Adrenal gland (tissue), 12 donors: Measurements from ENCODE around the gene KIRREL3. TPM values are rescaled to one million over a fixed set of nuclear protein-coding genes. Genes with fewer than 3 reads are reported as not detected.

Source experiments
- DNase-seq, 7 donors: peaks; one replicate each; pipeline ENCODE4 v3.0.0-alpha.2; 2019 to 2020
- H3K27ac ChIP-seq, 5 donors: fragments of 200-600 bp; sonication (generic) in 4 of 5; 1 replicate in 3 of 5; 2 replicates in 2 of 5; pipeline versions ENCODE4 v1.5.1 to v1.8.0; 2016 to 2020; ENCODE audit warnings: mild to moderate bottlenecking in 1 of 5
- H3K27me3 ChIP-seq: fragments of 200-600 bp; 2 replicates; pipeline ENCODE4 v1.8.0; 2021
- H3K36me3 ChIP-seq, 2 donors: fragments of 200-600 bp; replicated peaks in 1 of 2; 1 replicate in 1 of 2; 2 replicates in 1 of 2; pipeline versions ENCODE4 v1.5.1 to v1.8.0; 2018 to 2022
- H3K4me1 ChIP-seq, 2 donors: fragments of 200-600 bp; replicated peaks in 1 of 2; 1 replicate in 1 of 2; 2 replicates in 1 of 2; pipeline versions ENCODE4 v1.5.1 to v1.8.0; 2018 to 2021
- H3K4me3 ChIP-seq, 4 donors: fragments of 200-600 bp; sonication (generic) in 3 of 4; one replicate each; pipeline ENCODE4 v1.5.1; 2016 to 2018
- H3K9me3 ChIP-seq, 3 donors: fragments of 200-600 bp; sonication (generic) in 1 of 3; replicated peaks in 1 of 3; 1 replicate in 2 of 3; 2 replicates in 1 of 3; pipeline versions ENCODE4 v1.5.1 to v1.8.0; 2016 to 2021
- CTCF ChIP-seq, 6 experiments: fragments of 450-650 bp in 4 of 6; fragments of 200-600 bp in 2 of 6; sonication (generic) in 1 of 6; IDR thresholded peaks; 1 replicate in 5 of 6; 2 replicates in 1 of 6; pipeline versions ENCODE4 v1.5.1 to v1.8.0; 2016 to 2021; ENCODE audit warnings: antibody characterized with exemption in 6 of 6, mild to moderate bottlenecking in 2 of 6, moderate library complexity in 1 of 6
- POLR2A ChIP-seq, 2 donors: fragments of 450-650 bp; IDR thresholded peaks; one replicate each; pipeline ENCODE4 v1.6.1; 2017; ENCODE audit warnings: antibody characterized with exemption in 2 of 2, mild to moderate bottlenecking in 2 of 2, moderate library complexity in 1 of 2
- WGBS, 4 donors: extraction: QIAGEN DNeasy Blood & Tissue Kit in 2 of 4; methylation state at CpG; one replicate each; pipeline versions ENCODE4 v1.1.5 to v1.1.7; 2013 to 2017; 5-methylcytosine and 5-hydroxymethylcytosine counted together
- intact Hi-C, 2 donors: fragments of 100-400 bp; cut with DNase I; formaldehyde crosslinking; loops; one replicate each; pipeline versions ENCODE4 v1.14.1 to v1.15.0; 2022 to 2023
- polyA plus RNA-seq, 3 donors: library from polyadenylated mRNA; stranded (reverse); fragments of 200-250 nt in 2 of 3; fragments of 350-450 nt in 1 of 3; fragmentation: Illumina TruSeq in 1 of 3; extraction: RNeasy Lipid Tissue Mini Kit (QIAGEN cat#74804) in 1 of 3; gene quantifications; one replicate each; pipeline ENCODE4 v1.2.3, GENCODE V29; 2013 to 2014
- total RNA-seq, 9 donors: library from RNA; depleted of rRNA in 4 of 9; stranded (reverse); fragments of >200 nt in 4 of 9; fragments of 120-200 nt in 1 of 9; fragmentation: NEBNext Ultra II Directional in 1 of 9; extraction: Animal tissue kit (Norgen Biotek cat#: 25700) in 1 of 9; gene quantifications; one replicate each; pipeline versions ENCODE4 v1.1.0 to v1.2.4, GENCODE V29; 2013 to 2023
- donor health status: healthy with polysubstance abuse.
- donor health status: Bipolar disorder and iron deficiency.
- donor health status: DM: yes; HTN: yes; CAD: no.
- donor health status: DM: no; HTN: no; CAD: no.
- donor health status: DM: no; HTN: no; CAD: no.
- donor health status: DM: yes; HTN: yes; CAD: no.

The KIRREL3 gene
- total and polyA plus RNA-seq, 12 donors: 0.07 to 4.1 (median 0.64) TPM; not detected in 1

DNA sequence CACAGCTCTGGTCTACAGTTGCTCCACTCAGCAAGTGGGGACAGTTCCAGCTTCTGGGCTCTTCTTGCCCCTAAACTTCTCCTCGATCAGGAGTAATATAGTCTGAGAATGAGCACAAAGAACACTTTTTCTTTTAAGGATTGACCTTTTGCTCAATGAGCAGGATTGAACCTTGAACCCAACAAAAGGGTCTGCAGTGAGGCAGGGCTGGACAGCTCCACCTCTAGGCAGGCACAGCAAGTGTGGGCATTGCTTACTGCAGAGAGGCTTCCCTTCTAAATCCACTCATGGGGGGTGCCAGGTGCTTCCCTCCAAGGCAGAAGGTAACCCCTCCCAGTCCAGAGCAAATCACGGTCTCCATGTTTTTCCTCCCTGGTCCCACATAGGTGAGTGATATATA is 365.6 kb downstream of the KIRREL3 start:
- intact Hi-C loops: no loop called here
- H3K4me1 ChIP-seq: no peaks in the 10 kb centered on the region
- no peak overlapping the region for H3K4me3 ChIP-seq
- no peak for DNase-seq
- no peaks in the 10 kb centered on the region for H3K27me3 ChIP-seq
- TF ChIP-seq CTCF (IDR thresholded peaks at IDR 0.05): no peak
- TF ChIP-seq POLR2A (IDR thresholded peaks at IDR 0.05): no peak
- H3K9me3 ChIP-seq: no peaks in the 10 kb centered on the region
- WGBS, 4 donors: 52 to 79% (median 56%) methylated on average over 2 of the region's 2 CpGs
- H3K27ac ChIP-seq: no peak overlapping the region
- no peaks in the 10 kb centered on the region for H3K36me3 ChIP-seq

DNA sequence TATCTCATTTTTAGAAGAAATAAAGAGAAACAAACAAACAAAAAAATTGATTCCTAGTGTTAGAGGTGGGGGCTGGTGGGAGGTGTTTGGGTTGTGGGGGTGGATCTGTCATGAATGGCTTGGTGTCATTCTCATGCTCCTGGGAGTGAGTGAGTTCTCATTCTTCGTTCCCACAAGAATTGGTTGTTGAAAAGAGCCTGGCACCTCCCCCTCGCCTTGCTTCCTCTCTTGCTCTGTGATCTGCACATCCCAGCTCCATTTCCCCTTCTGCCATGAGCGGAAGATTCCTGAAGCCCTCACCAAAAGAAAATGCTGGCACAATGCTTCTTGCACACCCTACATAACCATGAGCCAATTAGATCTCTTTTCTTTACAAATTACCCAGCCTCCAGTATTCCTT is 367.2 kb downstream of the KIRREL3 start:
- Histone ChIP-seq H3K9me3 (no peaks in the 10 kb centered on the region), H3K4me1 (no peaks in the 10 kb centered on the region), H3K4me3 (no peak overlapping the region), H3K36me3 (no peaks in the 10 kb centered on the region), H3K27ac (no peak overlapping the region), H3K27me3 (no peaks in the 10 kb centered on the region)
- 52 to 63% (median 60%) methylated on average over 3 of the region's 3 CpGs for WGBS, 4 donors
- intact Hi-C loops: no loop called here
- DNase-seq: no peak
- TF ChIP-seq CTCF (IDR thresholded peaks at IDR 0.05) (no peak), POLR2A (IDR thresholded peaks at IDR 0.05) (no peak)

DNA sequence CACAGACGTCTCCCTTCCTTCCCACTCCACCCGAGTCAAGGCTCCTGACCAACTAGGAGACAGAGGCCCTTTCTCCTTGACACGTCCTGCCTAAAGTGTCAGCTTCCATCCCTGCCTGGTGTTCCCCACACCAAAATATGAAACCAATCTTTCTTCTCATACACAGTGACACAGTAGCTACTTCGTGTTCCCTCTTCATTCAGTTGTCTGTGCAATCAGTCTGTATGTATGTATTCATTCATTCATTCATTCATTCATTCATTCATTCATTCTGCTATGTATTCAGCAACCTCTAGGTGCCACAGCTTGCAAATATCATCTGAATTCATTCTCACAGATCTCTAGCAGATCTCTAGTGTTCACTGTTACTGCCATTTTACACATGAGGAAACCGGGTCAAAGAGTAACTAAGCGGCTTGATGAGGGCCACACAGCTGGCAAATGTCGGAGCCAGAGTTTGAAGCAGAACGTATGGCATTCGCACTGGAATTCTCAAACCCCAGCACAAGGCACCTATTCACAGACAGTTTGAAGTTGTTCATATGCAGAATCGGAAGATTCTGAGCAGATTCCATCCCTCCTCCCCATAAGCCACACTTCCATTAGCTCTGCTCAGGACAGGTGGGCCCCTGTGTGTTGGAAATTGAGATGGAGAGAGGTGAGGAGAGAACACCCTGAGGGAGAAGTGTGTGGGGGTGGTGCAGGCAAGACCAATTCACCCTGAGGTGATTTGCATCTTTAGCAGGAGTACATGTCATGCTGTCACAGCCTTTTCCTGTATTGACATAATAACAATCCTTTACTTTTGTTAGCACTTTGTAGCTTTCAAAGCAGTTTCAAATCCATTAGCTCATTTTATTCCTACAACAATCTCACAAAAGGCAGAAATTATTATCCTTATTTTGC is 369.4 kb downstream of the KIRREL3 start:
- Histone ChIP-seq H3K36me3 (no peaks in the 10 kb centered on the region), H3K9me3 (no peaks in the 10 kb centered on the region), H3K4me3 (no peak overlapping the region), H3K27ac (no peak overlapping the region), H3K27me3 (no peaks in the 10 kb centered on the region), H3K4me1 (no peaks in the 10 kb centered on the region)
- WGBS, 4 donors: 80 to 87% (median 84%) methylated on average over 10 of the region's 10 CpGs
- no peak for DNase-seq
- no peak for TF ChIP-seq POLR2A (IDR thresholded peaks at IDR 0.05)
- no peak for TF ChIP-seq CTCF (IDR thresholded peaks at IDR 0.05)
- intact Hi-C loops: no loop called here

- intact Hi-C loops: no loop called here
- DNase-seq: no peak
- H3K36me3 ChIP-seq: no peaks in the 10 kb centered on the region
- 90 to 96% (median 91%) methylated on average over 3 of the region's 3 CpGs for WGBS, 4 donors
- no peak overlapping the region for H3K27ac ChIP-seq
- no peaks in the 10 kb centered on the region for H3K27me3 ChIP-seq
- H3K9me3 ChIP-seq: no peaks in the 10 kb centered on the region
- H3K4me1 ChIP-seq: no peaks in the 10 kb centered on the region
- TF ChIP-seq CTCF (IDR thresholded peaks at IDR 0.05) (no peak), POLR2A (IDR thresholded peaks at IDR 0.05) (no peak)
- no peak overlapping the region for H3K4me3 ChIP-seq
These were observed 370.1 kb downstream of the KIRREL3 start for GRCh38 chr11:126630488-126630887.
